Ovary (tissue), 9 donors: ENCODE data around the gene CFAP90. TPM values are rescaled to one million over a fixed set of nuclear protein-coding genes. Genes with fewer than 3 reads are reported as not detected.

ENCODE experiments used
- DNase-seq, 5 donors: peaks; one replicate each; pipeline ENCODE4 v3.0.0-alpha.2; 2019 to 2020
- H3K27ac ChIP-seq, 2 donors: fragments of 200-600 bp; one replicate each; pipeline versions ENCODE4 v1.5.1 to v1.8.0; 2019 to 2022
- H3K27me3 ChIP-seq: fragments of 200-600 bp; one replicate; pipeline ENCODE4 v1.8.0; 2022
- H3K36me3 ChIP-seq: fragments of 200-600 bp; sonication (generic); one replicate; pipeline ENCODE4 v1.5.1; 2019
- H3K4me1 ChIP-seq: one replicate; pipeline ENCODE4 v1.8.1; 2013; ENCODE audit warnings: mild to moderate bottlenecking, moderate library complexity; ENCODE audit not compliant: insufficient read depth
- H3K4me3 ChIP-seq: fragments of 200-600 bp; sonication (generic); one replicate; pipeline ENCODE4 v1.5.1; 2017
- H3K9me3 ChIP-seq, 2 donors: fragments of 200-600 bp in 1 of 2; sonication (generic) in 1 of 2; one replicate each; pipeline versions ENCODE4 v1.5.1 to v1.8.1; 2013 to 2019; ENCODE audit warnings: mild to moderate bottlenecking in 1 of 2, moderate library complexity in 1 of 2
- EP300 ChIP-seq: sonication (generic); formaldehyde crosslinking; IDR thresholded peaks from one replicate; pipeline ENCODE4 v1.6.1; 2017; ENCODE audit warnings: antibody characterized with exemption
- POLR2A ChIP-seq: fragments of 450-650 bp; IDR thresholded peaks from one replicate; pipeline ENCODE4 v1.6.1; 2017; ENCODE audit warnings: antibody characterized with exemption, mild to moderate bottlenecking, moderate library complexity
- WGBS, 3 donors: extraction: QIAGEN DNeasy Blood & Tissue Kit in 1 of 3; methylation state at CpG; one replicate each; pipeline versions ENCODE4 v1.1.5 to v1.1.7; 2013 to 2017; 5-methylcytosine and 5-hydroxymethylcytosine counted together
- intact Hi-C, 4 donors: fragments of 100-400 bp; cut with DNase I; formaldehyde crosslinking; loops; one replicate each; pipeline versions ENCODE4 v1.11.0 to v1.15.1; 2022 to 2023
- polyA plus RNA-seq, 2 donors: library from polyadenylated mRNA; stranded (reverse); fragments of 200-250 nt in 1 of 2; fragments of 350-450 nt in 1 of 2; fragmentation: Illumina TruSeq in 1 of 2; extraction: RNeasy Lipid Tissue Mini Kit (QIAGEN cat#74804) in 1 of 2; gene quantifications; one replicate each; pipeline ENCODE4 v1.2.3, GENCODE V29; 2013 to 2014
- total RNA-seq, 7 donors: library from RNA; depleted of rRNA in 2 of 7; stranded (reverse); fragments of >200 nt in 2 of 7; fragmentation: NEBNext Ultra II Directional in 3 of 7; extraction: Animal tissue kit (Norgen Biotek cat#: 25700) in 3 of 7; gene quantifications; one replicate each; pipeline versions ENCODE4 v1.1.0 to v1.2.4, GENCODE V29; 2016 to 2023
- TF ChIP-seq, protein P1 (sequence below), 3 donors: fragments of 450-650 bp in 2 of 3; fragments of 200-600 bp in 1 of 3; IDR thresholded peaks; one replicate each; pipeline versions ENCODE4 v1.5.1 to v1.8.0; 2016 to 2022; ENCODE audit warnings: antibody characterized with exemption in 3 of 3, mild to moderate bottlenecking in 1 of 3
- donor health status: DM: no; HTN: no; CAD: no; lungs with moderate emphysema.
- donor health status: DM: no; HTN: no; CAD: no.
- donor health status: Bipolar disorder and iron deficiency.
- donor health status: DM: yes; HTN: yes; CAD: no.
- donor health status: DM: no; HTN: no; CAD: no.
- donor health status: DM: yes; HTN: yes; CAD: no.

The CFAP90 gene
- total and polyA plus RNA-seq, 9 donors, result 0.66 to 41.2 (median 1.0) TPM

DNA sequence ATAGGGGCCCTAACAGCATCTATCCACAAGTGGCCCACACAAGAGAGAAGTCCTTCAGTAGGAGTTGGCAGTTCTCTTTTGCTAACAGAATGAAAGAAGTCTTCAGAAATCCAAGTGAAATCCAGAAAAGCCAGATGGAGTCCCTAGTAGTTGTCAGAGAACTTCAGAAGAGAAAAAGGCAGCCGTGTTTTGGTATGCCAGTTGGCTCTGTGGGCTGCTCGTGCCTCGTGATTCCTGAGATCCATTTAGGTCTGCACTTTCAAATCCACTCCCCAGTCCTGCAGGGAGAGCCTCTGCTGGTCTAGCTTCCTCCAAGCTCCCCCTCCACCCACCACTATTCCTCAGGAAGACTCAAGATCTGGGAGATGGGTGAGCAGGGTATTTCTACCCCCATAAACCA, 69.0 kb downstream of the CFAP90 start:
- DNase-seq, result no peak
- Histone ChIP-seq H3K27ac (no peak overlapping the region), H3K36me3 (no peaks in the 10 kb centered on the region), H3K27me3 (no peaks in the 10 kb centered on the region), H3K4me3 (no peak overlapping the region), H3K9me3 (no peaks in the 10 kb centered on the region), H3K4me1 (no peaks in the 10 kb centered on the region)
- no peak for TF ChIP-seq POLR2A
- TF ChIP-seq EP300, result no peak
- TF ChIP-seq, protein P1, sequence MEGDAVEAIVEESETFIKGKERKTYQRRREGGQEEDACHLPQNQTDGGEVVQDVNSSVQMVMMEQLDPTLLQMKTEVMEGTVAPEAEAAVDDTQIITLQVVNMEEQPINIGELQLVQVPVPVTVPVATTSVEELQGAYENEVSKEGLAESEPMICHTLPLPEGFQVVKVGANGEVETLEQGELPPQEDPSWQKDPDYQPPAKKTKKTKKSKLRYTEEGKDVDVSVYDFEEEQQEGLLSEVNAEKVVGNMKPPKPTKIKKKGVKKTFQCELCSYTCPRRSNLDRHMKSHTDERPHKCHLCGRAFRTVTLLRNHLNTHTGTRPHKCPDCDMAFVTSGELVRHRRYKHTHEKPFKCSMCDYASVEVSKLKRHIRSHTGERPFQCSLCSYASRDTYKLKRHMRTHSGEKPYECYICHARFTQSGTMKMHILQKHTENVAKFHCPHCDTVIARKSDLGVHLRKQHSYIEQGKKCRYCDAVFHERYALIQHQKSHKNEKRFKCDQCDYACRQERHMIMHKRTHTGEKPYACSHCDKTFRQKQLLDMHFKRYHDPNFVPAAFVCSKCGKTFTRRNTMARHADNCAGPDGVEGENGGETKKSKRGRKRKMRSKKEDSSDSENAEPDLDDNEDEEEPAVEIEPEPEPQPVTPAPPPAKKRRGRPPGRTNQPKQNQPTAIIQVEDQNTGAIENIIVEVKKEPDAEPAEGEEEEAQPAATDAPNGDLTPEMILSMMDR (IDR thresholded peaks at IDR 0.05), result no peak
- WGBS, 3 donors, result 40 to 50% (median 43%) methylated on average over 3 of the region's 3 CpGs
- intact Hi-C loops, result no loop called here

Other genes with a start within 250 kb of the CFAP90 start
- 10 to 100 TPM in 1 of 7 donors, 1 to 10 TPM in 6; 4.9 to 10.8 (median 7.2) TPM for gene FASTKD3, start 17.9 kb upstream of the CFAP90 start, total RNA-seq
- 10 to 100 TPM in 1 of 2 donors, 1 to 10 TPM in 1; 9.3 to 11.6 TPM for gene FASTKD3, start 17.9 kb upstream of the CFAP90 start, polyA plus RNA-seq
- gene MTRR, start 18.0 kb upstream of the CFAP90 start, total RNA-seq, result 10 to 100 TPM; 21.8 to 65.9 (median 42.9) TPM
- 10 to 100 TPM; 23.6 to 31.1 TPM for gene MTRR, start 18.0 kb upstream of the CFAP90 start, polyA plus RNA-seq